H9 (cell line): ENCODE measurements around the gene TRAPPC8. TPM values are rescaled to one million over a fixed set of nuclear protein-coding genes. Genes with fewer than 3 reads are reported as not detected.

Experiments
- DNase-seq: peaks from one replicate; pipeline ENCODE4 v3.0.0-alpha.2; 2017
- H2AFZ ChIP-seq: one replicate; pipeline ENCODE4 v1.6.1; 2013; ENCODE audit warnings: mild to moderate bottlenecking, low read length, control low read depth, moderate library complexity
- H2AK5ac ChIP-seq: 2 replicates; pipeline ENCODE4 v1.6.1; 2013; ENCODE audit warnings: low read length, control low read depth, mixed read lengths; ENCODE audit not compliant: insufficient read length
- H2BK120ac ChIP-seq: one replicate; pipeline ENCODE4 v1.6.1; 2013; ENCODE audit warnings: low read depth, mild to moderate bottlenecking, low read length, control low read depth, inconsistent platforms; ENCODE audit not compliant: poor library complexity, severe bottlenecking
- H2BK12ac ChIP-seq: 2 replicates; pipeline ENCODE4 v1.6.1; 2013; ENCODE audit warnings: low read length, control low read depth, mixed read lengths, low read depth; ENCODE audit not compliant: insufficient read length
- H2BK15ac ChIP-seq: 2 replicates; pipeline ENCODE4 v1.6.1; 2013; ENCODE audit warnings: low read depth, low read length, control low read depth
- H2BK20ac ChIP-seq: one replicate; pipeline ENCODE4 v1.6.1; 2013; ENCODE audit warnings: low read depth, mild to moderate bottlenecking, low read length, control low read depth, inconsistent platforms; ENCODE audit not compliant: poor library complexity, severe bottlenecking
- H2BK5ac ChIP-seq: 2 replicates; pipeline ENCODE4 v1.6.1; 2013; ENCODE audit warnings: low read length, control low read depth, mixed read lengths; ENCODE audit not compliant: insufficient read length
- H3K14ac ChIP-seq: 2 replicates; pipeline ENCODE4 v1.6.1; 2013; ENCODE audit warnings: low read length, control low read depth; ENCODE audit not compliant: insufficient read depth
- H3K18ac ChIP-seq: 2 replicates; pipeline ENCODE4 v1.6.1; 2013; ENCODE audit warnings: low read depth, mild to moderate bottlenecking, mixed read lengths, low read length, control low read depth; ENCODE audit not compliant: insufficient read length
- H3K23ac ChIP-seq: 2 replicates; pipeline ENCODE4 v1.6.1; 2013; ENCODE audit warnings: low read length, control low read depth, mixed read lengths, low read depth; ENCODE audit not compliant: insufficient read length
- H3K23me2 ChIP-seq: 2 replicates; pipeline ENCODE4 v1.6.1; 2013; ENCODE audit warnings: low read depth, mild to moderate bottlenecking, mixed read lengths, low read length, control low read depth; ENCODE audit not compliant: insufficient read length, poor library complexity, severe bottlenecking
- H3K27ac ChIP-seq: 2 replicates; pipeline ENCODE4 v1.5.1; 2013; ENCODE audit warnings: low read length, control low read depth, mixed read lengths, low read depth; ENCODE audit not compliant: insufficient read length
- H3K27me3 ChIP-seq: 2 replicates; pipeline ENCODE4 v1.6.1; 2013; ENCODE audit warnings: low read length, control low read depth, inconsistent platforms; ENCODE audit not compliant: insufficient read depth
- H3K4ac ChIP-seq: 2 replicates; pipeline ENCODE4 v1.6.1; 2013; ENCODE audit warnings: low read depth, mild to moderate bottlenecking, control low read depth, inconsistent platforms, low read length, moderate library complexity
- H3K4me1 ChIP-seq: 2 replicates; pipeline ENCODE4 v1.6.1; 2013; ENCODE audit warnings: low read length, control low read depth, inconsistent platforms; ENCODE audit not compliant: insufficient read depth
- H3K4me2 ChIP-seq: 2 replicates; pipeline ENCODE4 v1.6.1; 2013; ENCODE audit warnings: low read length, control low read depth, mixed read lengths; ENCODE audit not compliant: insufficient read length, insufficient read depth
- H3K56ac ChIP-seq: 2 replicates; pipeline ENCODE4 v1.6.1; 2013; ENCODE audit warnings: low read depth, mild to moderate bottlenecking, mixed read lengths, low read length, control low read depth; ENCODE audit not compliant: insufficient read length
- H3K79me1 ChIP-seq: 2 replicates; pipeline ENCODE4 v1.6.1; 2013; ENCODE audit warnings: low read depth, mild to moderate bottlenecking, moderate library complexity, low read length, control low read depth, inconsistent platforms; ENCODE audit not compliant: insufficient read depth, poor library complexity, severe bottlenecking
- H3K79me2 ChIP-seq: 2 replicates; pipeline ENCODE4 v1.6.1; 2013; ENCODE audit warnings: low read length, control low read depth, inconsistent platforms; ENCODE audit not compliant: insufficient read depth
- H3K9ac ChIP-seq: 2 replicates; pipeline ENCODE4 v1.6.1; 2013; ENCODE audit warnings: low read length, control low read depth, mixed read lengths; ENCODE audit not compliant: insufficient read length; ENCODE audit errors: extremely low read depth
- H3K9me3 ChIP-seq: one replicate; pipeline ENCODE4 v1.6.1; 2013; ENCODE audit warnings: low read depth, low read length, inconsistent platforms; ENCODE audit not compliant: control insufficient read depth
- H3T11ph ChIP-seq: one replicate; pipeline ENCODE4 v1.6.1; 2013; ENCODE audit warnings: mild to moderate bottlenecking, low read length, control low read depth, inconsistent platforms
- H4K20me1 ChIP-seq: one replicate; pipeline ENCODE4 v1.6.1; 2013; ENCODE audit not compliant: control insufficient read depth, insufficient read length, insufficient read depth
- H4K5ac ChIP-seq: 2 replicates; pipeline ENCODE4 v1.6.1; 2013; ENCODE audit warnings: low read depth, mild to moderate bottlenecking, mixed read lengths, low read length, control low read depth; ENCODE audit not compliant: insufficient read length
- H4K8ac ChIP-seq: replicated peaks from 2 replicates; pipeline ENCODE4 v1.6.1; 2013; ENCODE audit warnings: low read length, control low read depth, mixed read lengths, low read depth; ENCODE audit not compliant: insufficient read length
- H4K91ac ChIP-seq: 2 replicates; pipeline ENCODE4 v1.6.1; 2013; ENCODE audit warnings: low read depth, mild to moderate bottlenecking, moderate library complexity, mixed read lengths, low read length, control low read depth; ENCODE audit not compliant: insufficient read length
- H3K27ac Mint-ChIP-seq, 3 experiments: 2 replicates in 2 of 3; 3 replicates in 1 of 3; pipeline ENCODE4 v1.8.0; 2020 to 2021; ENCODE audit warnings: mixed read lengths in 3 of 3, mild to moderate bottlenecking in 1 of 3, moderate library complexity in 1 of 3
- H3K27me3 Mint-ChIP-seq: 2 replicates; pipeline ENCODE4 v1.8.0; 2021; ENCODE audit warnings: low read depth, mild to moderate bottlenecking, moderate library complexity, mixed read lengths
- H3K36me3 Mint-ChIP-seq, 3 experiments: 2 replicates in 2 of 3; 3 replicates in 1 of 3; pipeline ENCODE4 v1.8.0; 2020 to 2021; ENCODE audit warnings: low read depth in 3 of 3, mixed read lengths in 3 of 3; ENCODE audit not compliant: insufficient read depth in 1 of 3
- H3K4me1 Mint-ChIP-seq, 2 experiments: 2 replicates each; pipeline ENCODE4 v1.8.0; 2020; ENCODE audit warnings: mixed read lengths in 2 of 2
- H3K4me3 Mint-ChIP-seq, 2 experiments: 2 replicates in 1 of 2; 3 replicates in 1 of 2; pipeline ENCODE4 v1.8.0; 2020 to 2021; ENCODE audit warnings: mild to moderate bottlenecking in 2 of 2, mixed read lengths in 2 of 2, moderate library complexity in 1 of 2
- H3K9me3 Mint-ChIP-seq, 2 experiments: 2 replicates in 1 of 2; 3 replicates in 1 of 2; pipeline ENCODE4 v1.8.0; 2020; ENCODE audit warnings: mild to moderate bottlenecking in 2 of 2, mixed read lengths in 2 of 2, moderate library complexity in 1 of 2
- CTCF ChIP-seq: fragments of 200-600 bp; sonication (generic); conservative IDR thresholded peaks from 3 replicates; pipeline ENCODE4 v1.8.0; 2021; ENCODE audit warnings: antibody characterized with exemption, mild to moderate bottlenecking
- WGBS: extraction: QIAGEN DNeasy Blood & Tissue Kit; methylation state at CpG from one replicate; pipeline ENCODE4 v1.1.7; 2013; ENCODE audit warnings: missing lambda C conversion rate, low lambda C conversion rate, mixed read lengths; ENCODE audit not compliant: insufficient read length; ENCODE audit errors: extremely low coverage; 5-methylcytosine and 5-hydroxymethylcytosine counted together
- total RNA-seq: library from RNA; stranded (reverse); gene quantifications from 2 replicates; pipeline ENCODE4 v1.2.1, GENCODE V29; 2021

The TRAPPC8 gene
- total RNA-seq, 1 experiment from 2014 or later, result 40.4 TPM

GRCh38 chr18:31884020-31884419 lies 58.9 kb downstream of the TRAPPC8 start:
- H3K79me2 ChIP-seq, result no peaks in the 10 kb centered on the region
- H2BK5ac ChIP-seq, result no peak overlapping the region
- WGBS, result no CpG with 5 or more reads among the region's 4 CpGs
- no peak for DNase-seq
- H3K56ac ChIP-seq, result no peak overlapping the region
- Mint-ChIP-seq H3K9me3 (peaks cover 2 to 4% of the 10 kb centered on the region in 2 experiments; a peak in 3 of 5 replicates), H3K4me1 (no peaks in the 10 kb centered on the region), H3K27me3 (no peaks in the 10 kb centered on the region), H3K27ac (no peak overlapping the region), H3K4me3 (no peak overlapping the region), H3K36me3 (peaks cover 52 to 83% (median 75%) of the 10 kb centered on the region in 3 experiments)
- no peaks in the 10 kb centered on the region for H3K23me2 ChIP-seq
- H4K5ac ChIP-seq, result no peak overlapping the region
- TF ChIP-seq CTCF, result no peak
- H4K20me1 ChIP-seq, result no peaks in the 10 kb centered on the region
- H2AK5ac ChIP-seq, result no peak overlapping the region
- no peak overlapping the region for H3K9ac ChIP-seq
- H2BK12ac ChIP-seq, result no peak overlapping the region
- H2AFZ ChIP-seq, result no peak overlapping the region
- no peak overlapping the region for H3T11ph ChIP-seq
- H2BK15ac ChIP-seq, result no peak overlapping the region
- no peak overlapping the region for H3K4ac ChIP-seq
- no peaks in the 10 kb centered on the region for H3K27me3 ChIP-seq
- no peak overlapping the region for H2BK20ac ChIP-seq
- H3K23ac ChIP-seq, result no peak overlapping the region
- H2BK120ac ChIP-seq, result no peak overlapping the region
- no peaks in the 10 kb centered on the region for H3K9me3 ChIP-seq
- H3K4me1 ChIP-seq, result no peaks in the 10 kb centered on the region
- no peak overlapping the region for H4K8ac ChIP-seq
- H3K4me2 ChIP-seq, result no peak overlapping the region
- H3K14ac ChIP-seq, result no peak overlapping the region
- H3K79me1 ChIP-seq, result no peaks in the 10 kb centered on the region
- H3K18ac ChIP-seq, result no peak overlapping the region
- H4K91ac ChIP-seq, result no peak overlapping the region
- H3K27ac ChIP-seq, result no peak overlapping the region
